K562 (cell line): ENCODE measurements around the gene MGRN1. TPM values are rescaled to one million over a fixed set of nuclear protein-coding genes. Genes with fewer than 3 reads are reported as not detected.

Experiments used
- ATAC-seq: fragments of 200-7000 bp; cut with Tn5 transposase; 3 replicates; pipeline ENCODE4 v1.9.1; 2020; ENCODE audit warnings: moderate library complexity
- BruUV-seq: library from RNA; stranded (reverse); fragments of 400-500 nt; replicated peaks from 2 replicates; lab custom pipeline; 2021; lab: Mats Ljungman, UMichigan
- CTCF ChIA-PET: fragments of 300-600 bp; formaldehyde crosslinking; extraction: SDS; loops from one replicate; lab custom pipeline; 2021; ENCODE audit warnings: low intra/inter-chr PET ratio; lab: Yijun Ruan, JAX
- POLR2A ChIA-PET: fragments of 300-600, 350-650 bp; sonication (Branson Sonifier 250); formaldehyde crosslinking; extraction: SDS; loops from one replicate; lab custom pipeline; 2021; ENCODE audit warnings: antibody characterized with exemption, inconsistent platforms; lab: Yijun Ruan, JAX
- DNase-seq, 4 experiments: peaks; one replicate each; pipeline versions ENCODE4 v3.0.0 to v3.0.0-alpha.2; 2011 to 2018; ENCODE audit warnings: low spot score in 3 of 4, mixed read lengths in 3 of 4; ENCODE audit errors: extremely low read depth in 1 of 4
- FAIRE-seq: peaks from 2 replicates; lab custom pipeline; 2011; peaks lifted over from hg19 to GRCh38; lab: Jason Lieb, UNC
- H2AFZ ChIP-seq: 2 replicates; pipeline ENCODE4 v1.6.0; 2011; ENCODE audit warnings: low read depth, low read length, control low read depth, inconsistent platforms
- H3K27ac ChIP-seq: fragments of 200-600 bp; 3 replicates; pipeline ENCODE4 v1.8.0; 2011; ENCODE audit warnings: low read depth, mild to moderate bottlenecking, control low read depth, inconsistent platforms, low read length, moderate library complexity, mixed read lengths; ENCODE audit errors: extremely low read depth
- H3K27me3 ChIP-seq, 2 experiments: fragments of 300-600 bp in 1 of 2; 2 replicates in 1 of 2; 3 replicates in 1 of 2; pipeline versions ENCODE4 v1.6.0 to v1.8.0; 2011; ENCODE audit warnings: inconsistent platforms in 2 of 2, low read length in 2 of 2, mild to moderate bottlenecking in 1 of 2, mixed read lengths in 1 of 2, moderate library complexity in 1 of 2; ENCODE audit not compliant: control insufficient read depth in 2 of 2, insufficient read depth in 2 of 2
- H3K36me3 ChIP-seq: fragments of 300-600 bp; 3 replicates; pipeline ENCODE4 v1.8.0; 2011; ENCODE audit warnings: mild to moderate bottlenecking, low read length, inconsistent platforms; ENCODE audit not compliant: control insufficient read depth, insufficient read depth
- H3K4me1 ChIP-seq, 2 experiments: fragments of 200-600 bp in 1 of 2; replicated peaks in 1 of 2; 2 replicates in 1 of 2; 3 replicates in 1 of 2; pipeline versions ENCODE4 v1.5.1 to v1.8.0; 2011; ENCODE audit warnings: inconsistent platforms in 2 of 2, low read length in 2 of 2, mild to moderate bottlenecking in 1 of 2, mixed read lengths in 1 of 2, moderate library complexity in 1 of 2; ENCODE audit not compliant: control insufficient read depth in 2 of 2, insufficient read depth in 2 of 2
- H3K4me2 ChIP-seq: 2 replicates; pipeline ENCODE4 v1.6.1; 2011; ENCODE audit warnings: low read length, control low read depth, inconsistent platforms, mixed read lengths; ENCODE audit not compliant: insufficient read depth
- H3K4me3 ChIP-seq: fragments of 200-600 bp; sonication (generic), shearing (Covaris generic); 2 replicates; pipeline ENCODE4 v1.5.1; 2016; ENCODE audit warnings: control low read depth, inconsistent platforms
- H3K79me2 ChIP-seq: fragments of 200-600 bp; 3 replicates; pipeline ENCODE4 v1.8.0; 2011; ENCODE audit warnings: low read length, inconsistent platforms; ENCODE audit not compliant: control insufficient read depth, insufficient read depth
- H3K9ac ChIP-seq, 2 experiments: 2 replicates each; pipeline versions ENCODE4 v1.6.0 to v1.6.1; 2011; ENCODE audit warnings: low read depth in 2 of 2, low read length in 2 of 2, control low read depth in 1 of 2, inconsistent platforms in 1 of 2, mild to moderate bottlenecking in 1 of 2, mixed read lengths in 1 of 2; ENCODE audit not compliant: insufficient read depth in 1 of 2
- H3K9me1 ChIP-seq: one replicate; pipeline ENCODE4 v1.6.0; 2011; ENCODE audit warnings: inconsistent platforms, mild to moderate bottlenecking, low read length, moderate library complexity; ENCODE audit not compliant: control insufficient read depth, insufficient read depth
- H3K9me3 ChIP-seq: replicated peaks from 2 replicates; pipeline ENCODE4 v1.5.1; 2011; ENCODE audit warnings: low read depth, low read length, inconsistent platforms; ENCODE audit not compliant: control insufficient read depth, insufficient read depth
- H4K20me1 ChIP-seq: replicated peaks from 2 replicates; pipeline ENCODE4 v1.6.1; 2011; ENCODE audit warnings: low read length, inconsistent platforms, mixed read lengths; ENCODE audit not compliant: control insufficient read depth, insufficient read depth
- COPS2 ChIP-seq: fragments of 450-650 bp; conservative IDR thresholded peaks from 2 replicates; pipeline ENCODE4 v1.6.1; 2016; ENCODE audit warnings: mild to moderate bottlenecking, moderate library complexity
- ELF1 ChIP-seq: fragments of 200-800 bp; sonication (Bioruptor generic); IDR thresholded peaks from 2 replicates; pipeline ENCODE4 v1.6.1; 2016; ENCODE audit warnings: missing genetic modification characterization, missing compliant biosample characterization
- GABPB1 ChIP-seq: sonication (generic); formaldehyde crosslinking; IDR thresholded peaks from 2 replicates; pipeline ENCODE4 v1.8.0; 2022; ENCODE audit warnings: mild to moderate bottlenecking, missing genetic modification reagents
- IRF2 ChIP-seq: sonication (generic); formaldehyde crosslinking; IDR thresholded peaks from 2 replicates; pipeline ENCODE4 v1.8.1; 2022; ENCODE audit warnings: mild to moderate bottlenecking, missing genetic modification reagents
- KDM1A ChIP-seq, 2 experiments: fragments of 450-650 bp; IDR thresholded peaks; 2 replicates each; pipeline ENCODE4 v1.6.1; 2016; ENCODE audit warnings: mild to moderate bottlenecking in 2 of 2
- MXD1 ChIP-seq: fragments of 250-450 bp; sonication (Bioruptor Pico); IDR thresholded peaks from 2 replicates; pipeline ENCODE4 v1.8.0; 2021; ENCODE audit warnings: borderline replicate concordance, mild to moderate bottlenecking, moderate library complexity; ENCODE audit not compliant: poor library complexity, severe bottlenecking
- NFYB ChIP-seq: IDR thresholded peaks from 2 replicates; pipeline ENCODE4 v1.6.1; 2011; ENCODE audit warnings: mild to moderate bottlenecking, moderate library complexity; ENCODE audit not compliant: insufficient read length; ENCODE audit errors: extremely low read depth
- PHF21A ChIP-seq: fragments of 450-650 bp; IDR thresholded peaks from 2 replicates; pipeline ENCODE4 v1.6.1; 2017; ENCODE audit warnings: low read depth, borderline replicate concordance
- SRSF3 ChIP-seq: fragments of 200-400 bp; formaldehyde crosslinking; IDR thresholded peaks from 2 replicates; pipeline ENCODE4 v1.6.1; 2016; ENCODE audit warnings: mild to moderate bottlenecking, low read length, moderate library complexity; ENCODE audit not compliant: insufficient read depth
- USF1 ChIP-seq: sonication (generic); formaldehyde crosslinking; IDR thresholded peaks from 2 replicates; pipeline ENCODE4 v1.9.0; 2022; ENCODE audit warnings: mild to moderate bottlenecking, missing genetic modification reagents
- WGBS: fragments of 100-300 bp; shearing (Covaris generic); methylation state at CpG from one replicate; pipeline ENCODE4 v1.1.6; 2016; ENCODE audit warnings: low coverage, mixed read lengths; ENCODE audit not compliant: insufficient coverage; ENCODE audit errors: missing lambda C conversion rate; 5-methylcytosine and 5-hydroxymethylcytosine counted together
- in situ Hi-C: fragments of 300-500 bp; cut with MboI; formaldehyde crosslinking; loops from 4 replicates; pipeline ENCODE4 v1.15.0; 2018; ENCODE audit warnings: inconsistent platforms, mixed read lengths
- intact Hi-C: fragments of 100-400 bp; cut with micrococcal nuclease; formaldehyde crosslinking; loops from 2 replicates; pipeline ENCODE4 v1.14.2; 2022
- polyA plus RNA-seq, 8 experiments: library from polyadenylated mRNA; depleted of rRNA in 4 of 8; stranded (reverse) in 5 of 8; unstranded in 3 of 8; fragments of >200 nt; fragmentation: Nextera tagmentation in 2 of 8; fragmentation: Illumina TruSeq in 1 of 8; extraction: Ambion mirVana in 2 of 8; extraction: Trizol in 1 of 8; gene quantifications; 2 replicates each; pipeline versions ENCODE4 v1.2.1 to v1.2.3, GENCODE V29; 2011 to 2014; ENCODE audit warnings: inconsistent platforms in 1 of 8, missing spikeins in 1 of 8
- total RNA-seq, 7 experiments: library from RNA; depleted of rRNA in 6 of 7; stranded (reverse); fragments of >200 nt in 6 of 7; fragmentation: Illumina TruSeq in 2 of 7; extraction: Trizol in 2 of 7; gene quantifications; 2 replicates each; pipeline versions ENCODE4 v1.2.1 to v1.2.3, GENCODE V29; 2011 to 2021; ENCODE audit warnings: low replicate concordance in 1 of 7
- TF ChIP-seq, protein P1 (sequence below): sonication (generic); formaldehyde crosslinking; IDR thresholded peaks from 2 replicates; pipeline ENCODE4 v1.8.0; 2022; ENCODE audit warnings: mild to moderate bottlenecking, missing genetic modification reagents

MGRN1 gene
- total and polyA plus RNA-seq, 9 of the 15 experiments (the other 6 are each of a cell fraction or from before 2014, with no cell fraction given): 0.15 to 37.9 (median 6.0) TPM

GRCh38 chr16:4661661-4662060 is 37.0 kb downstream of the MGRN1 start (continued):
- TF ChIP-seq MXD1 (CRISPR knock-in tag) (no peak), NFYB (no peak), USF1 (CRISPR knock-in tag) (no peak), IRF2 (no peak), ELF1 (tag) (no peak), PHF21A (no peak)
- TF ChIP-seq, all 486 proteins: peak for 0

DNA sequence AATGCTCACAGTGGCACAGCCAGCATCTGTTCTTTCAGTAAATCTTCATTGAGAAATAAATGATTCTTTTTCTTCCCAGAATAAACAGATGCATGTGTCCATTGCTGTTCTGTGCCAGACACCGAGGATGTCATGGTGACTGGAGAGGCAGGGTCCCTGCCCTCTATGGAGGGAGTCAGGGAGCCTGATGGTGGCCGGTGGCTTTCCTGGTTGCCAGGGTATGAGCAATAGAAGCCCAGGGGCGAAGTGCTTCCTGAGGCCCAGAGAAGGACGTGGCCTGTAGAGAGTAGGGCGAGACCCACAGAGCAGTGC is 38.8 kb downstream of the MGRN1 start:
- Histone ChIP-seq H3K9me3 (no peaks in the 10 kb centered on the region), H3K4me3 (no peak overlapping the region), H3K9me1 (no peaks in the 10 kb centered on the region), H3K27me3 (no peaks in the 10 kb centered on the region), H3K9ac (peak overlapping the region in 1 of 2 experiments; percentile 77; a peak in 2 of 4 replicates), H3K79me2 (no peaks in the 10 kb centered on the region), H4K20me1 (no peaks in the 10 kb centered on the region; the same call in 1 of the 2 replicates), H3K27ac (no peak overlapping the region), H3K4me2 (no peak overlapping the region), H3K36me3 (peaks cover 56% of the 10 kb centered on the region; the same call in 2 of the 3 replicates), H2AFZ (no peak overlapping the region), H3K4me1 (peaks cover 0 to 30% of the 10 kb centered on the region in 2 experiments; a peak in 2 of 5 replicates)
- no peak for ATAC-seq
- TF ChIP-seq, protein P1, sequence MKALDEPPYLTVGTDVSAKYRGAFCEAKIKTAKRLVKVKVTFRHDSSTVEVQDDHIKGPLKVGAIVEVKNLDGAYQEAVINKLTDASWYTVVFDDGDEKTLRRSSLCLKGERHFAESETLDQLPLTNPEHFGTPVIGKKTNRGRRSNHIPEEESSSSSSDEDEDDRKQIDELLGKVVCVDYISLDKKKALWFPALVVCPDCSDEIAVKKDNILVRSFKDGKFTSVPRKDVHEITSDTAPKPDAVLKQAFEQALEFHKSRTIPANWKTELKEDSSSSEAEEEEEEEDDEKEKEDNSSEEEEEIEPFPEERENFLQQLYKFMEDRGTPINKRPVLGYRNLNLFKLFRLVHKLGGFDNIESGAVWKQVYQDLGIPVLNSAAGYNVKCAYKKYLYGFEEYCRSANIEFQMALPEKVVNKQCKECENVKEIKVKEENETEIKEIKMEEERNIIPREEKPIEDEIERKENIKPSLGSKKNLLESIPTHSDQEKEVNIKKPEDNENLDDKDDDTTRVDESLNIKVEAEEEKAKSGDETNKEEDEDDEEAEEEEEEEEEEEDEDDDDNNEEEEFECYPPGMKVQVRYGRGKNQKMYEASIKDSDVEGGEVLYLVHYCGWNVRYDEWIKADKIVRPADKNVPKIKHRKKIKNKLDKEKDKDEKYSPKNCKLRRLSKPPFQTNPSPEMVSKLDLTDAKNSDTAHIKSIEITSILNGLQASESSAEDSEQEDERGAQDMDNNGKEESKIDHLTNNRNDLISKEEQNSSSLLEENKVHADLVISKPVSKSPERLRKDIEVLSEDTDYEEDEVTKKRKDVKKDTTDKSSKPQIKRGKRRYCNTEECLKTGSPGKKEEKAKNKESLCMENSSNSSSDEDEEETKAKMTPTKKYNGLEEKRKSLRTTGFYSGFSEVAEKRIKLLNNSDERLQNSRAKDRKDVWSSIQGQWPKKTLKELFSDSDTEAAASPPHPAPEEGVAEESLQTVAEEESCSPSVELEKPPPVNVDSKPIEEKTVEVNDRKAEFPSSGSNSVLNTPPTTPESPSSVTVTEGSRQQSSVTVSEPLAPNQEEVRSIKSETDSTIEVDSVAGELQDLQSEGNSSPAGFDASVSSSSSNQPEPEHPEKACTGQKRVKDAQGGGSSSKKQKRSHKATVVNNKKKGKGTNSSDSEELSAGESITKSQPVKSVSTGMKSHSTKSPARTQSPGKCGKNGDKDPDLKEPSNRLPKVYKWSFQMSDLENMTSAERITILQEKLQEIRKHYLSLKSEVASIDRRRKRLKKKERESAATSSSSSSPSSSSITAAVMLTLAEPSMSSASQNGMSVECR (CRISPR knock-in tag): no peak
- no peak for TF ChIP-seq COPS2
- TF ChIP-seq SRSF3: no peak
- TF ChIP-seq GABPB1 (CRISPR knock-in tag): no peak
- TF ChIP-seq PHF21A: no peak
- no peak for TF ChIP-seq KDM1A (IDR thresholded peaks at IDR 0.05)
- CTCF ChIA-PET: no interaction called here
- intact Hi-C loops (no loop called here), in situ Hi-C loops (no loop called here)
- FAIRE-seq: no peak
- DNase-seq: no peak
- WGBS: 89% methylated on average over 5 of the region's 5 CpGs
- POLR2A ChIA-PET: no interaction called here
- BruUV-seq: no TSS peak
